ENCODE results near the gene THEMIS2.
A peak's percentile ranks its signal among the peaks of the same experiment; 100 is the strongest.

The THEMIS2 gene

DNA sequence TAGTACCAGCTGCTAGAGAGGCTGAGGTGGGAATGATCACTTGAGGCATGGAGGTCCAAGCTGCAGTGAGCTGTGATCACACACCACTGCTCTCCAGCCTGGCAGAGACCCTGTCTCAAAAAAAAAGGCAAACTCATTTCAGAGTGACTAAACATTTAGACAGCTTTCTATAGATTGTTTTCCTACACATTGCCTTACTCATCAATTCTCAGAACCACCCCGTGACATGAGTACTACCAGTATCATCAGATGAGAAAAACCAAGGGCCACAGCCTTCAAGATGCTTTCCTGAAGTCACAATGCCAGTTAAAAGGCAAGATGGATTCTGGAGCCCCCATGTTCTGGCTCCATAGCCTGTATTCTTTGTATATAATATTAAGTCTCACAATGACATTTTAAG, 40.1 kb downstream of the THEMIS2 start:
- no peak overlapping the region for H3K27ac ChIP-seq (replicated peaks)
- no peak for TF ChIP-seq POLR2AphosphoS5 (IDR thresholded peaks at IDR 0.05; ENCODE audit: low read depth)
- TF ChIP-seq, protein P1, sequence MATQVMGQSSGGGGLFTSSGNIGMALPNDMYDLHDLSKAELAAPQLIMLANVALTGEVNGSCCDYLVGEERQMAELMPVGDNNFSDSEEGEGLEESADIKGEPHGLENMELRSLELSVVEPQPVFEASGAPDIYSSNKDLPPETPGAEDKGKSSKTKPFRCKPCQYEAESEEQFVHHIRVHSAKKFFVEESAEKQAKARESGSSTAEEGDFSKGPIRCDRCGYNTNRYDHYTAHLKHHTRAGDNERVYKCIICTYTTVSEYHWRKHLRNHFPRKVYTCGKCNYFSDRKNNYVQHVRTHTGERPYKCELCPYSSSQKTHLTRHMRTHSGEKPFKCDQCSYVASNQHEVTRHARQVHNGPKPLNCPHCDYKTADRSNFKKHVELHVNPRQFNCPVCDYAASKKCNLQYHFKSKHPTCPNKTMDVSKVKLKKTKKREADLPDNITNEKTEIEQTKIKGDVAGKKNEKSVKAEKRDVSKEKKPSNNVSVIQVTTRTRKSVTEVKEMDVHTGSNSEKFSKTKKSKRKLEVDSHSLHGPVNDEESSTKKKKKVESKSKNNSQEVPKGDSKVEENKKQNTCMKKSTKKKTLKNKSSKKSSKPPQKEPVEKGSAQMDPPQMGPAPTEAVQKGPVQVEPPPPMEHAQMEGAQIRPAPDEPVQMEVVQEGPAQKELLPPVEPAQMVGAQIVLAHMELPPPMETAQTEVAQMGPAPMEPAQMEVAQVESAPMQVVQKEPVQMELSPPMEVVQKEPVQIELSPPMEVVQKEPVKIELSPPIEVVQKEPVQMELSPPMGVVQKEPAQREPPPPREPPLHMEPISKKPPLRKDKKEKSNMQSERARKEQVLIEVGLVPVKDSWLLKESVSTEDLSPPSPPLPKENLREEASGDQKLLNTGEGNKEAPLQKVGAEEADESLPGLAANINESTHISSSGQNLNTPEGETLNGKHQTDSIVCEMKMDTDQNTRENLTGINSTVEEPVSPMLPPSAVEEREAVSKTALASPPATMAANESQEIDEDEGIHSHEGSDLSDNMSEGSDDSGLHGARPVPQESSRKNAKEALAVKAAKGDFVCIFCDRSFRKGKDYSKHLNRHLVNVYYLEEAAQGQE (IDR thresholded peaks at IDR 0.05; ENCODE audit: insufficient replicate concordance, low read depth): no peak
- TF ChIP-seq SPI1 (IDR thresholded peaks at IDR 0.05; ENCODE audit: borderline replicate concordance, low read depth): no peak
- TF ChIP-seq GABPA (IDR thresholded peaks at IDR 0.05; ENCODE audit: low read depth): no peak
- TF ChIP-seq, protein P2, sequence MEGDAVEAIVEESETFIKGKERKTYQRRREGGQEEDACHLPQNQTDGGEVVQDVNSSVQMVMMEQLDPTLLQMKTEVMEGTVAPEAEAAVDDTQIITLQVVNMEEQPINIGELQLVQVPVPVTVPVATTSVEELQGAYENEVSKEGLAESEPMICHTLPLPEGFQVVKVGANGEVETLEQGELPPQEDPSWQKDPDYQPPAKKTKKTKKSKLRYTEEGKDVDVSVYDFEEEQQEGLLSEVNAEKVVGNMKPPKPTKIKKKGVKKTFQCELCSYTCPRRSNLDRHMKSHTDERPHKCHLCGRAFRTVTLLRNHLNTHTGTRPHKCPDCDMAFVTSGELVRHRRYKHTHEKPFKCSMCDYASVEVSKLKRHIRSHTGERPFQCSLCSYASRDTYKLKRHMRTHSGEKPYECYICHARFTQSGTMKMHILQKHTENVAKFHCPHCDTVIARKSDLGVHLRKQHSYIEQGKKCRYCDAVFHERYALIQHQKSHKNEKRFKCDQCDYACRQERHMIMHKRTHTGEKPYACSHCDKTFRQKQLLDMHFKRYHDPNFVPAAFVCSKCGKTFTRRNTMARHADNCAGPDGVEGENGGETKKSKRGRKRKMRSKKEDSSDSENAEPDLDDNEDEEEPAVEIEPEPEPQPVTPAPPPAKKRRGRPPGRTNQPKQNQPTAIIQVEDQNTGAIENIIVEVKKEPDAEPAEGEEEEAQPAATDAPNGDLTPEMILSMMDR (IDR thresholded peaks at IDR 0.05; ENCODE audit: insufficient read depth, low read length): no peak
- DNase-seq (ENCODE audit: low read depth in 1 of 2, low spot score in 1 of 2): no peak
- no peak overlapping the region for H3K4me3 ChIP-seq (replicated peaks; ENCODE audit: insufficient read depth, low read length)
- H3K27me3 ChIP-seq (ENCODE audit: insufficient read depth, poor library complexity, severe bottlenecking): no peaks in the 10 kb centered on the region

DNA sequence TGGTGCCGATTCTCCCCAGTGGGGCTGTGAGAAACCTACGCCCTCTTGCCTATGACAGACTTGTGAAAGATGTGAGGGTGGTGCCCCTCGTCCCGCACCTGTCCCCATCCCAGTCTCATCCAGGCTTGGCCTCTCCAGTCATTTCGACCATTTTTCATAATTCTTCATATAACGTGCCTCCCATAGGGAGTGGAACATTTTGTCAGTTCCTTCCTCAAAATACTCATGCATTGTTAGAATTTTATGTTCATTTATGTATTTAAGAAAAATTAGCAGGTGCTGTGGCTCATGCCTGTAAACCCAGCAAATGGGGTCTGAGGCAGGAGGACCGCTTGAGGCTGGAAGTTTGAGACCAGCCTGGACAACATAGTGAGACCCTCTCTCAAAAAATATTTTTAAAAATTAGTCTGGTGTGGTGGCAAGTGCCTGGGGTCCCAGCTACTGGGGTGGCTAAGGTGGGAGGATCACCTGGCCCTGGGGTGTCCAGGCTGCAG, 42.8 kb downstream of the THEMIS2 start:
- Histone ChIP-seq H3K4me3 (replicated peaks; ENCODE audit: insufficient read depth, low read length) (no peak overlapping the region), H3K27ac (replicated peaks) (peak overlapping the region; percentile 92), H3K27me3 (ENCODE audit: insufficient read depth, poor library complexity, severe bottlenecking) (no peaks in the 10 kb centered on the region)
- no peak for TF ChIP-seq GABPA (IDR thresholded peaks at IDR 0.05; ENCODE audit: low read depth)
- TF ChIP-seq POLR2AphosphoS5 (IDR thresholded peaks at IDR 0.05; ENCODE audit: low read depth): no peak
- no peak for TF ChIP-seq SPI1 (IDR thresholded peaks at IDR 0.05; ENCODE audit: borderline replicate concordance, low read depth)
- TF ChIP-seq, protein P2 (IDR thresholded peaks at IDR 0.05; ENCODE audit: insufficient read depth, low read length): no peak
- TF ChIP-seq, protein P1 (IDR thresholded peaks at IDR 0.05; ENCODE audit: insufficient replicate concordance, low read depth): no peak
- no peak for DNase-seq (ENCODE audit: low read depth in 1 of 2, low spot score in 1 of 2)

DNA sequence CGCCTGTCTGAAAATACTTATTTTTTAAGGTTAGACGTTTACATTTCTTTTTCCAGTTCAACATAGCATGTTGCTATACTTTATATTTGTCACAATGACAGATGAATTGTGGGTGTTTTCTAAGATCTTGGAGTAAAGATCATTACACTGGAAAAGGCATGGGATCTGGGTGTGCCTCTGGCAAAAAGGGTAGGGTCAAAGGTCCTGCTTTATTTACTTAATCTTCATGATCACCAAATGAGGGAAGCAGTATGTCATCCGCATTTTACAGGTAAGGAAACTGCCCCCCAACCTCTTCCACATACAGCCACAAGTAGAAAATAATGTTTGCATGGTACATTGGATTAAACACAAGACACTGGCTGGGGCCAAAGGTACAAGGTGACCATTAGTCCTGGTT, 49.9 kb downstream of the THEMIS2 start:
- Histone ChIP-seq H3K4me3 (replicated peaks; ENCODE audit: insufficient read depth, low read length) (no peak overlapping the region), H3K27ac (replicated peaks) (no peak overlapping the region), H3K27me3 (ENCODE audit: insufficient read depth, poor library complexity, severe bottlenecking) (no peaks in the 10 kb centered on the region)
- no peak for DNase-seq (ENCODE audit: low read depth in 1 of 2, low spot score in 1 of 2)
- TF ChIP-seq, protein P2 (IDR thresholded peaks at IDR 0.05; ENCODE audit: insufficient read depth, low read length): no peak
- TF ChIP-seq SPI1 (IDR thresholded peaks at IDR 0.05; ENCODE audit: borderline replicate concordance, low read depth): no peak
- TF ChIP-seq, protein P1 (IDR thresholded peaks at IDR 0.05; ENCODE audit: insufficient replicate concordance, low read depth): no peak
- no peak for TF ChIP-seq POLR2AphosphoS5 (IDR thresholded peaks at IDR 0.05; ENCODE audit: low read depth)
- no peak for TF ChIP-seq GABPA (IDR thresholded peaks at IDR 0.05; ENCODE audit: low read depth)

Data from HL-60 (cell line).